GM12878 (cell line): ENCODE measurements around the gene RPL26. TPM values are rescaled to one million over a fixed set of nuclear protein-coding genes. Genes with fewer than 3 reads are reported as not detected.

Experiments
- ATAC-seq: fragments of 200-7000 bp; cut with Tn5 transposase; 3 replicates; pipeline ENCODE4 v1.9.1; 2020; ENCODE audit warnings: mild to moderate bottlenecking, moderate library complexity
- BruUV-seq: library from RNA; stranded (reverse); fragments of 400-500 nt; replicated peaks from 2 replicates; lab custom pipeline; 2021; lab: Mats Ljungman, UMichigan
- CTCF ChIA-PET: fragments of 300-600 bp; sonication (Branson Sonifier 250); formaldehyde crosslinking; extraction: SDS; loops from one replicate; lab custom pipeline; 2021; ENCODE audit warnings: inconsistent platforms; lab: Yijun Ruan, JAX
- POLR2A ChIA-PET: fragments of 350-600 bp; formaldehyde crosslinking; extraction: SDS; loops from one replicate; lab custom pipeline; 2021; ENCODE audit warnings: inconsistent platforms; lab: Charles Lee
- RAD21 ChIA-PET: fragments of 300-600 bp; sonication (Branson Sonifier 250); formaldehyde crosslinking; loops from one replicate; lab custom pipeline; 2023; ENCODE audit warnings: antibody characterized with exemption; ENCODE audit not compliant: unreplicated experiment; lab: Charles Lee
- SMC1A ChIA-PET: fragments of 300-600 bp; sonication (Branson Sonifier 250); formaldehyde crosslinking; loops from one replicate; lab custom pipeline; 2023; ENCODE audit not compliant: unreplicated experiment, uncharacterized antibody; lab: Charles Lee
- DNase-seq: peaks from one replicate; pipeline ENCODE4 v3.0.0-alpha.2; 2011; ENCODE audit warnings: low read depth, low spot score
- FAIRE-seq: peaks from 3 replicates; lab custom pipeline; 2011; peaks lifted over from hg19 to GRCh38; lab: Jason Lieb, UNC
- H2AFZ ChIP-seq: 2 replicates; pipeline ENCODE4 v1.6.0; 2011; ENCODE audit warnings: low read depth, low read length, control low read depth; ENCODE audit not compliant: control insufficient read depth
- H3K27ac ChIP-seq: 2 replicates; pipeline ENCODE4 v1.5.1; 2011; ENCODE audit warnings: control low read depth; ENCODE audit not compliant: control insufficient read depth, insufficient read depth
- H3K27me3 ChIP-seq, 2 experiments: replicated peaks in 1 of 2; 2 replicates each; pipeline versions ENCODE4 v1.6.0 to v1.6.1; 2011; ENCODE audit warnings: low read length in 1 of 2; ENCODE audit not compliant: control insufficient read depth in 2 of 2, insufficient read depth in 2 of 2
- H3K36me3 ChIP-seq, 2 experiments: 2 replicates each; pipeline ENCODE4 v1.5.1; 2011; ENCODE audit warnings: low read length in 1 of 2; ENCODE audit not compliant: control insufficient read depth in 2 of 2, insufficient read depth in 2 of 2
- H3K4me1 ChIP-seq: 2 replicates; pipeline ENCODE4 v1.6.1; 2011; ENCODE audit warnings: mild to moderate bottlenecking, low read length, moderate library complexity, mixed read lengths; ENCODE audit not compliant: control insufficient read depth, insufficient read depth
- H3K4me2 ChIP-seq: 2 replicates; pipeline ENCODE4 v1.6.0; 2011; ENCODE audit warnings: control low read depth; ENCODE audit not compliant: control insufficient read depth, insufficient read depth
- H3K4me3 ChIP-seq: fragments of 200-600 bp; sonication (generic); 2 replicates; pipeline ENCODE4 v1.5.1; 2016
- H3K79me2 ChIP-seq: 2 replicates; pipeline ENCODE4 v1.6.0; 2011; ENCODE audit warnings: low read length; ENCODE audit not compliant: control insufficient read depth, insufficient read depth
- H3K9ac ChIP-seq: 2 replicates; pipeline ENCODE4 v1.8.0; 2011; ENCODE audit warnings: low read length, control low read depth, mixed read lengths; ENCODE audit not compliant: control insufficient read depth, insufficient read depth
- H3K9me3 ChIP-seq: replicated peaks from 3 replicates; pipeline ENCODE4 v1.5.1; 2011; ENCODE audit warnings: mild to moderate bottlenecking, low read length; ENCODE audit not compliant: control insufficient read depth, insufficient read depth
- H4K20me1 ChIP-seq: 2 replicates; pipeline ENCODE4 v1.6.0; 2011; ENCODE audit not compliant: control insufficient read depth, insufficient read depth
- ATF7 ChIP-seq: fragments of 450-650 bp; IDR thresholded peaks from 2 replicates; pipeline ENCODE4 v1.6.1; 2016; ENCODE audit warnings: low read depth, mild to moderate bottlenecking
- ETV6 ChIP-seq, 2 experiments: fragments of 450-650 bp in 1 of 2; IDR thresholded peaks in 1 of 2; conservative IDR thresholded peaks in 1 of 2; 2 replicates each; pipeline ENCODE4 v1.6.1; 2014; ENCODE audit warnings: antibody characterized with exemption in 1 of 2, borderline replicate concordance in 1 of 2, low read depth in 1 of 2, mild to moderate bottlenecking in 1 of 2, moderate library complexity in 1 of 2
- SMAD5 ChIP-seq: IDR thresholded peaks from 2 replicates; pipeline ENCODE4 v1.6.1; 2016; ENCODE audit warnings: antibody characterized with exemption, low read depth
- TBL1XR1 ChIP-seq: IDR thresholded peaks from 2 replicates; pipeline ENCODE4 v1.6.1; 2012; ENCODE audit warnings: low read depth, low read length, improper control_type of control experiment
- TCF3 ChIP-seq: IDR thresholded peaks from 2 replicates; pipeline ENCODE4 v1.6.1; 2012; ENCODE audit warnings: low read depth, mild to moderate bottlenecking, low read length, borderline replicate concordance; ENCODE audit not compliant: insufficient read depth
- ZNF217 ChIP-seq: fragments of 450-650 bp; IDR thresholded peaks from 2 replicates; pipeline ENCODE4 v1.6.1; 2017; ENCODE audit warnings: antibody characterized with exemption, mild to moderate bottlenecking
- ZNF274 ChIP-seq: IDR thresholded peaks from one replicate; pipeline ENCODE4 v1.8.0; 2011; ENCODE audit not compliant: insufficient read length, insufficient read depth
- ZNF384 ChIP-seq: IDR thresholded peaks from 2 replicates; pipeline ENCODE4 v1.6.1; 2012; ENCODE audit warnings: low read depth, mild to moderate bottlenecking, low read length, improper control_type of control experiment, borderline replicate concordance
- whole genome bisulfite sequencing: methylation state at CpG from one replicate; pipeline ENCODE4 v1.1.6; 2016; ENCODE audit warnings: low lambda C conversion rate; ENCODE audit not compliant: insufficient replicate concordance, insufficient coverage; ENCODE audit errors: missing lambda C conversion rate; 5-methylcytosine and 5-hydroxymethylcytosine counted together
- in situ Hi-C: fragments of 300-500 bp; cut with MboI; formaldehyde crosslinking; loops from 9 replicates; pipeline ENCODE4 v1.14.3; 2018; ENCODE audit warnings: mixed read lengths
- intact Hi-C: fragments of 100-400 bp; cut with micrococcal nuclease; formaldehyde crosslinking; loops from one replicate; pipeline ENCODE4 v1.14.2; 2022; ENCODE audit not compliant: unreplicated experiment
- polyA plus RNA-seq, 11 experiments: library from polyadenylated mRNA; depleted of rRNA in 4 of 11; unstranded in 6 of 11; stranded (reverse) in 5 of 11; fragments of >200 nt; fragmentation: Nextera tagmentation in 4 of 11; fragmentation: Illumina TruSeq in 1 of 11; extraction: Ambion mirVana in 4 of 11; extraction: Trizol in 1 of 11; gene quantifications; 1 replicate in 1 of 11; 2 replicates in 10 of 11; pipeline versions ENCODE4 v1.2.1 to v1.2.3, GENCODE V29; 2011 to 2016; ENCODE audit warnings: inconsistent platforms in 2 of 11, missing spikeins in 2 of 11, low read depth in 1 of 11
- total RNA-seq, 4 experiments: library from RNA; depleted of rRNA in 3 of 4; stranded (reverse); fragments of >200 nt in 3 of 4; fragmentation: Illumina TruSeq in 1 of 4; extraction: Trizol in 1 of 4; gene quantifications; 2 replicates each; pipeline versions ENCODE4 v1.2.1 to v1.2.3, GENCODE V29; 2013 to 2021

RPL26 gene
- total and polyA plus RNA-seq, 10 of the 15 experiments (the other 5 are each of a cell fraction or from before 2014, with no cell fraction given) = 1,451 to 9,244 (median 4,326) TPM

DNA sequence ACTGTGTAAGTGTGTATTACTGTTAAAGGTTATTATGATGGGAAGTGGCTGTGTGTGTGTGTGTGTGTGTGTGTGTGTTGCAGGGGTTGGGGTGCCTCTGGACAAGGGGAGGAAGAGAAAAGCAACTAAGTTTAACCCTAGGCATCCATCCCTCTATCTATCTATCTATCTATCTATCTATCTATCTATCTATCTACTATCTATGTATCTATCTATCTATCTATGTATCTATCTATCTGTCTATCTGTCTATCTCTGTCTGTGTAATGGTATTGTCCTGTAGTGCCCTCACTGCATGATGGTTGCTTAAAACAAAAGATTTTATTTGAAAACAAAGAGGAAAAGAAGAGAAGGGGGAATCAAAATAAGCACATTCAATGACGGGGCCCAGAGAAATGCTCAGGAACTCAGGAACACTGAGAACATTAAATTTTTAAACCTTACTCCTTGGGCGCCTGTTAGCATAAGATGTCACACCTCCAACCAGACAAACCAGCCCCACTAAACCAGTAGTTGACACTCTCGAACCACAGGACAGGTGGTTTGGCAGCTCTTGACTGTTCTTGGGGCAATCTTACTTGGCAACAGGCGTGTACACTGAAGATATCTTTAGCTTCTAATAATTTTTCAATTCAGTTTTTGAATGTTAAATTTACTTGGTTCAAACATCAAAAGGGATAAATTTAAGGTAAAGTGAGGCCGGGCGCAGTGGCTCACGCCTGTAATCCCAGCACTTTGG, 5.1 kb upstream of the RPL26 start:
- in situ Hi-C loops = no loop called here
- ATAC-seq = no peak
- H3K4me1 ChIP-seq = no peaks in the 10 kb centered on the region
- H3K4me3 ChIP-seq = no peak overlapping the region
- H4K20me1 ChIP-seq = no peaks in the 10 kb centered on the region
- no peaks in the 10 kb centered on the region for H3K36me3 ChIP-seq
- H3K9me3 ChIP-seq = no peaks in the 10 kb centered on the region
- no peak overlapping the region for H3K4me2 ChIP-seq
- SMC1A ChIA-PET = no interaction called here
- H3K9ac ChIP-seq = no peak overlapping the region
- peaks cover 7% of the 10 kb centered on the region for H3K79me2 ChIP-seq
- POLR2A ChIA-PET = no interaction called here
- no peak for FAIRE-seq
- no TSS peak for BruUV-seq
- H3K27me3 ChIP-seq = no peaks in the 10 kb centered on the region
- H3K27ac ChIP-seq = no peak overlapping the region
- CTCF ChIA-PET = interaction anchor here (1.9 kb wide), 1 partner anchor 11 kb away, joined by 9 read pairs; the partner anchor contains the start of gene KRABD2
- intact Hi-C loops = loop anchor here (10.0 kb wide), 1 partner anchor 357 kb away; the partner anchor contains the start of gene CCDC42
- RAD21 ChIA-PET = interaction anchor here (1.6 kb wide), 1 partner anchor 12 kb away, joined by 4 read pairs; the partner anchor contains the start of gene KRABD2
- no peak for DNase-seq
- WGBS = 94% methylated on average over 7 of the region's 7 CpGs
- TF ChIP-seq ZNF384 (no peak), TCF3 (no peak), ZNF274 (no peak), ETV6 (conservative IDR thresholded peaks at IDR 0.05 in 1 of 2, IDR thresholded peaks at IDR 0.05 in 1 of 2; ENCODE audit: borderline replicate concordance in 1 of 2, low read depth in 1 of 2) (no peak), ZNF217 (no peak), ATF7 (no peak), SMAD5 (no peak), TBL1XR1 (no peak)
- TF ChIP-seq, all 136 proteins: peak for 0
- H2AFZ ChIP-seq = no peak overlapping the region
